ENCODE measurements around the gene NAA40.

NAA40 gene

DNA sequence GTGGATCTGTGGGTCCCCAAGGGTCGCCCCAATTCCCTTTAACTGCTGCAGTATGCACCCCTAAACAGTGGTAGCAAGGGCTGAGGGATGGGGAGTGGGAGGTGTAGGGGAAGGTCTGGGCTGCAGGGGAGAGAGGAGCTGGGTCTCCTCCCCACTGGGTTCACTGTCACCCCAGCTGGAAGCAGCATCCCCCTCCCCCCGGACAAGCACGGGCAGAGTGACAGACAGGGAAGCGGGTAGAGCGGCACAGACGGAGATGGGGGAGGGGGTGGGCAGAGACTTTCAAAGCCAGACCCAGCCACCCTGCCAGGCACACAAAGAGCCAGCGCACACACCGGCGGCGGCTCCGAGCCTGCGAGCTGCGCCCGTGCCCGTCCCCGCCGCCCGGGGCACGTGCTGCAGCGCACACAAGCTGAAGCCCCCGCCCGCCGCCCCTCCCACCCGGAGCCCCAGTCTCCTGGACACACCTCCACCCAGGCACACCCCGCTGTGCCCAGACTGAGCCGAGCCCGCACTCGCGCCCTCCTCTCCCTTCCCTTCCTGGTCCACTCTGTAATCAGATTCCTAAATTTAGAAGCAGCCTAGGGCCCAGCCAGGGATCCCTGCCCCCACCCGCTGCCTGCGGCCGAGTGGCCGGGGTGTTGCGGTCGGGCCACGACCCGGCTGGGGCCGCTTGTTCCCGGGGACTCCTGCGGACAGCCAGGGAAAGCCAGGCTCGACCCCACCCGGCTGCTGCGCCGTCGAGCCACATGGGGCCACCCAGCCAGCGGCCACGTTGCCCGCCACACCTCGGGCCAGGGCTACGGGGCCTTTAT is 20.9 kb upstream of the NAA40 start (continued):
- TF ChIP-seq, protein P1, sequence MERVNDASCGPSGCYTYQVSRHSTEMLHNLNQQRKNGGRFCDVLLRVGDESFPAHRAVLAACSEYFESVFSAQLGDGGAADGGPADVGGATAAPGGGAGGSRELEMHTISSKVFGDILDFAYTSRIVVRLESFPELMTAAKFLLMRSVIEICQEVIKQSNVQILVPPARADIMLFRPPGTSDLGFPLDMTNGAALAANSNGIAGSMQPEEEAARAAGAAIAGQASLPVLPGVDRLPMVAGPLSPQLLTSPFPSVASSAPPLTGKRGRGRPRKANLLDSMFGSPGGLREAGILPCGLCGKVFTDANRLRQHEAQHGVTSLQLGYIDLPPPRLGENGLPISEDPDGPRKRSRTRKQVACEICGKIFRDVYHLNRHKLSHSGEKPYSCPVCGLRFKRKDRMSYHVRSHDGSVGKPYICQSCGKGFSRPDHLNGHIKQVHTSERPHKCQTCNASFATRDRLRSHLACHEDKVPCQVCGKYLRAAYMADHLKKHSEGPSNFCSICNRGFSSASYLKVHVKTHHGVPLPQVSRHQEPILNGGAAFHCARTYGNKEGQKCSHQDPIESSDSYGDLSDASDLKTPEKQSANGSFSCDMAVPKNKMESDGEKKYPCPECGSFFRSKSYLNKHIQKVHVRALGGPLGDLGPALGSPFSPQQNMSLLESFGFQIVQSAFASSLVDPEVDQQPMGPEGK (tag by site-specific recombination; IDR thresholded peaks at IDR 0.05), result peak; percentile 66; the same call in 1 of the 2 replicates
- TF ChIP-seq KLF16 (tag by site-specific recombination; IDR thresholded peaks at IDR 0.05), result 0 out of 2 replicates have a peak, but pooled peaks have one; percentile 40
- peak; percentile 38 for TF ChIP-seq GLIS1 (tag by site-specific recombination; IDR thresholded peaks at IDR 0.05)
- no peak for TF ChIP-seq ZNF626 (tag by site-specific recombination; IDR thresholded peaks at IDR 0.05)
- TF ChIP-seq ZNF132 (tag by site-specific recombination; IDR thresholded peaks at IDR 0.05; ENCODE audit: borderline replicate concordance), result no peak
- peak; percentile 3; the same call in 1 of the 2 replicates for TF ChIP-seq SP2 (tag by site-specific recombination; IDR thresholded peaks at IDR 0.05)
- TF ChIP-seq ZNF843 (tag by site-specific recombination; IDR thresholded peaks at IDR 0.05), result no peak
- no peak for TF ChIP-seq GFI1B (tag by site-specific recombination; IDR thresholded peaks at IDR 0.05)
- TF ChIP-seq, protein P2, sequence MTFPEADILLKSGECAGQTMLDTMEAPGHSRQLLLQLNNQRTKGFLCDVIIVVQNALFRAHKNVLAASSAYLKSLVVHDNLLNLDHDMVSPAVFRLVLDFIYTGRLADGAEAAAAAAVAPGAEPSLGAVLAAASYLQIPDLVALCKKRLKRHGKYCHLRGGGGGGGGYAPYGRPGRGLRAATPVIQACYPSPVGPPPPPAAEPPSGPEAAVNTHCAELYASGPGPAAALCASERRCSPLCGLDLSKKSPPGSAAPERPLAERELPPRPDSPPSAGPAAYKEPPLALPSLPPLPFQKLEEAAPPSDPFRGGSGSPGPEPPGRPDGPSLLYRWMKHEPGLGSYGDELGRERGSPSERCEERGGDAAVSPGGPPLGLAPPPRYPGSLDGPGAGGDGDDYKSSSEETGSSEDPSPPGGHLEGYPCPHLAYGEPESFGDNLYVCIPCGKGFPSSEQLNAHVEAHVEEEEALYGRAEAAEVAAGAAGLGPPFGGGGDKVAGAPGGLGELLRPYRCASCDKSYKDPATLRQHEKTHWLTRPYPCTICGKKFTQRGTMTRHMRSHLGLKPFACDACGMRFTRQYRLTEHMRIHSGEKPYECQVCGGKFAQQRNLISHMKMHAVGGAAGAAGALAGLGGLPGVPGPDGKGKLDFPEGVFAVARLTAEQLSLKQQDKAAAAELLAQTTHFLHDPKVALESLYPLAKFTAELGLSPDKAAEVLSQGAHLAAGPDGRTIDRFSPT (tag by site-specific recombination; IDR thresholded peaks at IDR 0.05), result peak; percentile 65; the same call in 1 of the 2 replicates
- peak; percentile 31; the same call in 1 of the 2 replicates for TF ChIP-seq ZNF501 (tag by site-specific recombination; IDR thresholded peaks at IDR 0.05)
- 0 out of 2 replicates have a peak, but pooled peaks have one; percentile 12 for TF ChIP-seq ZFHX2 (tag by site-specific recombination; conservative IDR thresholded peaks at IDR 0.05)
- TF ChIP-seq ZNF48 (tag by site-specific recombination; IDR thresholded peaks at IDR 0.05), result no peak
- 0 out of 2 replicates have a peak, but pooled peaks have one; percentile 45 for TF ChIP-seq KLF8 (tag by site-specific recombination; IDR thresholded peaks at IDR 0.05)
- peak; percentile 71 for TF ChIP-seq ZNF335 (tag by site-specific recombination; conservative IDR thresholded peaks at IDR 0.05)
- TF ChIP-seq ZNF76 (tag by site-specific recombination; IDR thresholded peaks at IDR 0.05; ENCODE audit: borderline replicate concordance, low read depth), result no peak
- TF ChIP-seq KLF1 (tag by site-specific recombination; IDR thresholded peaks at IDR 0.05), result peak; percentile 48; the same call in 1 of the 2 replicates
- no peak for TF ChIP-seq ZNF121 (tag by site-specific recombination; IDR thresholded peaks at IDR 0.05)
- TF ChIP-seq ZNF391 (tag by site-specific recombination; IDR thresholded peaks at IDR 0.05; ENCODE audit: borderline replicate concordance, low read depth), result no peak
- TF ChIP-seq OVOL3 (tag by site-specific recombination; IDR thresholded peaks at IDR 0.05), result no peak
- TF ChIP-seq, protein P3, sequence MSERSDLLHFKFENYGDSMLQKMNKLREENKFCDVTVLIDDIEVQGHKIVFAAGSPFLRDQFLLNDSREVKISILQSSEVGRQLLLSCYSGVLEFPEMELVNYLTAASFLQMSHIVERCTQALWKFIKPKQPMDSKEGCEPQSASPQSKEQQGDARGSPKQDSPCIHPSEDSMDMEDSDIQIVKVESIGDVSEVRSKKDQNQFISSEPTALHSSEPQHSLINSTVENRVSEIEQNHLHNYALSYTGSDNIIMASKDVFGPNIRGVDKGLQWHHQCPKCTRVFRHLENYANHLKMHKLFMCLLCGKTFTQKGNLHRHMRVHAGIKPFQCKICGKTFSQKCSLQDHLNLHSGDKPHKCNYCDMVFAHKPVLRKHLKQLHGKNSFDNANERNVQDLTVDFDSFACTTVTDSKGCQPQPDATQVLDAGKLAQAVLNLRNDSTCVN (tag by site-specific recombination; optimal IDR thresholded peaks at IDR 0.05), result peak; percentile 78
- TF ChIP-seq FEZF1 (tag by site-specific recombination; IDR thresholded peaks at IDR 0.05), result no peak
- TF ChIP-seq ZNF514 (tag by site-specific recombination; IDR thresholded peaks at IDR 0.05), result no peak
- peak; percentile 57; the same call in 1 of the 2 replicates for TF ChIP-seq ZBTB20 (tag by site-specific recombination; IDR thresholded peaks at IDR 0.05)
- TF ChIP-seq ZNF600 (tag by site-specific recombination; IDR thresholded peaks at IDR 0.05), result peak; percentile 75
- TF ChIP-seq, protein P4, sequence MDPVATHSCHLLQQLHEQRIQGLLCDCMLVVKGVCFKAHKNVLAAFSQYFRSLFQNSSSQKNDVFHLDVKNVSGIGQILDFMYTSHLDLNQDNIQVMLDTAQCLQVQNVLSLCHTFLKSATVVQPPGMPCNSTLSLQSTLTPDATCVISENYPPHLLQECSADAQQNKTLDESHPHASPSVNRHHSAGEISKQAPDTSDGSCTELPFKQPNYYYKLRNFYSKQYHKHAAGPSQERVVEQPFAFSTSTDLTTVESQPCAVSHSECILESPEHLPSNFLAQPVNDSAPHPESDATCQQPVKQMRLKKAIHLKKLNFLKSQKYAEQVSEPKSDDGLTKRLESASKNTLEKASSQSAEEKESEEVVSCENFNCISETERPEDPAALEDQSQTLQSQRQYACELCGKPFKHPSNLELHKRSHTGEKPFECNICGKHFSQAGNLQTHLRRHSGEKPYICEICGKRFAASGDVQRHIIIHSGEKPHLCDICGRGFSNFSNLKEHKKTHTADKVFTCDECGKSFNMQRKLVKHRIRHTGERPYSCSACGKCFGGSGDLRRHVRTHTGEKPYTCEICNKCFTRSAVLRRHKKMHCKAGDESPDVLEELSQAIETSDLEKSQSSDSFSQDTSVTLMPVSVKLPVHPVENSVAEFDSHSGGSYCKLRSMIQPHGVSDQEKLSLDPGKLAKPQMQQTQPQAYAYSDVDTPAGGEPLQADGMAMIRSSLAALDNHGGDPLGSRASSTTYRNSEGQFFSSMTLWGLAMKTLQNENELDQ (tag by site-specific recombination; IDR thresholded peaks at IDR 0.05; ENCODE audit: low read depth), result no peak
- peak; percentile 63 for TF ChIP-seq ZIC2 (tag by site-specific recombination; IDR thresholded peaks at IDR 0.05)
- TF ChIP-seq KLF10 (tag by site-specific recombination; IDR thresholded peaks at IDR 0.05), result peak; percentile 74; the same call in 1 of the 2 replicates
- TF ChIP-seq ZNF112 (tag by site-specific recombination; IDR thresholded peaks at IDR 0.05), result no peak
- 0 out of 2 replicates have a peak, but pooled peaks have one; percentile 16 for TF ChIP-seq WT1 (tag by site-specific recombination; IDR thresholded peaks at IDR 0.05)
- no peak for TF ChIP-seq ZNF777 (tag by site-specific recombination; IDR thresholded peaks at IDR 0.05; ENCODE audit: borderline replicate concordance)
- TF ChIP-seq ZEB2 (tag by site-specific recombination; IDR thresholded peaks at IDR 0.05), result 0 out of 2 replicates have a peak, but pooled peaks have one; percentile 24
- peak; percentile 64 for TF ChIP-seq ZNF341 (tag by site-specific recombination; IDR thresholded peaks at IDR 0.05; ENCODE audit: low read depth)
- TF ChIP-seq ZBTB8A (tag by site-specific recombination; IDR thresholded peaks at IDR 0.05), result peak; percentile 61

Data from HEK293 (cell line).